Measurements from ENCODE around the gene SEC14L3. TPM values are rescaled to one million over a fixed set of nuclear protein-coding genes. Genes with fewer than 3 reads are reported as not detected.

SEC14L3 gene
- total RNA-seq, 3 donors from 2014 or later: not detected

DNA sequence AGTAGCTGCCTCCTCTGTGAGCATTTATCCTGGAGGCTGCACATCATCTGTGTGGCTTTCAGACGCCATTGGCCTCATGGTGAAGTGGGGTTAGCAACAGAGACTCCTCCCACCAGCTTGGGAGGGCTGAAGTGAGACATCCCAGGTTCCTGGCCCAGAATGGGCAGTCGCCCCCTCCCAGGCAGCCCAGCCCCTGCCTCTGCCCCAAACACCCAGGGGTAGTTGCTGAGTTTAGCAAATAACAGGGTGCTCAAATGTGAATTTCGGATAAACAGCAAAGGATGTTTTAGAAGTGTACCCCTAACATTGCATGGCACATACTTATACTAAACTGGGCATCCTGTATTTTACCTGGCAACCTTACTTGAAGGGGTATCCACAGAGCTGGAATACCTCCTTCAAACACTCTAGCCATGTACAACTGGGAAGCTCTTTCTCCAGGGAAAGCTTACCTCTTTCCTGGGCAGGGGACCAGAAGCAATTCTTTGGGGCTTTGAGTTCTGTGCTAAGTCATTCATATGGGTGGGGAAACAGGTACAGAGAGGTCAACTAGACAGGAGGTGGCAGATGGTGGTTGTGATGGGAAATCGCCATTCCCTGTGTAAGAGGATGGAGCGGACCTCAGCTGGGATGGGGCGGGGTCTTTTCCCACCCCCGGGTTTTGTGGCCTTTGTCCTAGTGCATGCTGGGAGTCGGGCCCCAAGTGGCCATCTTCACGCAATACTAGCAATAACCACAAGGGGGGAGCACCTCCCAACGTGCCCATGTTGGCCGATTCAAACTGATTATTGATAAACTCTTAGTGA lies 27.0 kb downstream of the SEC14L3 start:
- DNase-seq (peak; percentile 33), ATAC-seq (peak; percentile 53 to 66)
- Mint-ChIP-seq H3K27me3 (ENCODE audit: low read depth) (peaks cover 49% of the 10 kb centered on the region), H3K36me3 (ENCODE audit: insufficient read depth) (no peaks in the 10 kb centered on the region), H3K4me1 (ENCODE audit: low read depth) (peaks cover 18% of the 10 kb centered on the region), H3K4me3 (no peak overlapping the region), H3K9me3 (no peaks in the 10 kb centered on the region)

DNA sequence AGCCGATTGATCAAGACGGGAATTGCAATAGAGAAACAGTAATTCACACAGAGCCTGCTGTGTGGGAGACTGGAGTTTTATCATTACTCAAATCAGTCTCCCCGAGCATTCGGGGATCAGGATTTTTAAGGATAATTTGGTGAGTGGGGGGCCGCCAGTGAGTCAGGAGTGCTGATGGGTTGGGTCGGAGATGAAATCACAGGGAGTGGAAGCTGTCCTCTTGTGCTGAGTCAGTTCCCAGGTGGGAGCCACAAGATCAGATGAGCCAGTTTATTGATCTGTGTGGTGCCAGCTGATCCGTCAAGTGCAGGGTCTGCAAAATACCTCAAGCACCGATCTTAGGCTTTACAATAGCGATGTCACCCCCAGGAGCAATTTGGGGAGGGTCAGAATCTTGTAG lies 30.7 kb downstream of the SEC14L3 start:
- Mint-ChIP-seq H3K9me3 (peaks cover 4% of the 10 kb centered on the region), H3K4me3 (no peak overlapping the region), H3K4me1 (ENCODE audit: low read depth) (peaks cover 19% of the 10 kb centered on the region), H3K27me3 (ENCODE audit: low read depth) (peaks cover 53% of the 10 kb centered on the region), H3K36me3 (ENCODE audit: insufficient read depth) (no peaks in the 10 kb centered on the region)
- DNase-seq (no peak), ATAC-seq (no peak)

DNA sequence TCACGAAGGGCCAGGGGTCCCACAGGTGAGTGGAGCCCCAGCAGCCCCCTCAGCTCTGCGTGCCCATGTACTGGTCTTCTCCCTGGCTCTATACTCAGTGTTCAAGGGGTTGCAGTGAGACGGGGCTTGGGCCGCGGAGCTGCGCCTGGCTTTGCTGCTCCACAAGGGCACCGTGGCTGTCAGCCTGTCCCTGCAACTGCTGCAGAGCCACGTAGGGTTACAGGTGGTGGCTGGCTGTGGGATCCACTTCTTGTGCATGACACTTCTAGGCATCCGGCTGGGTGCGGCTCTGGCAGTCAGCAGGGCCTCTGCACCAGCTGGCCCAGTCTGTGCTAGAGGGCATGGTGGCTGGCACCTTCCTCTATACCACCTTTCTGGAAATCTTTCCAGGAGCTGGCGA lies 32.0 kb downstream of the SEC14L3 start:
- H3K27me3 Mint-ChIP-seq (ENCODE audit: low read depth): peaks cover 46% of the 10 kb centered on the region
- DNase-seq: no peak
- ATAC-seq: no peak
- H3K9me3 Mint-ChIP-seq: peaks cover 13% of the 10 kb centered on the region
- peaks cover 7% of the 10 kb centered on the region for H3K36me3 Mint-ChIP-seq (ENCODE audit: insufficient read depth)
- no peak overlapping the region for H3K4me3 Mint-ChIP-seq
- peaks cover 30% of the 10 kb centered on the region for H3K4me1 Mint-ChIP-seq (ENCODE audit: low read depth)

DNA sequence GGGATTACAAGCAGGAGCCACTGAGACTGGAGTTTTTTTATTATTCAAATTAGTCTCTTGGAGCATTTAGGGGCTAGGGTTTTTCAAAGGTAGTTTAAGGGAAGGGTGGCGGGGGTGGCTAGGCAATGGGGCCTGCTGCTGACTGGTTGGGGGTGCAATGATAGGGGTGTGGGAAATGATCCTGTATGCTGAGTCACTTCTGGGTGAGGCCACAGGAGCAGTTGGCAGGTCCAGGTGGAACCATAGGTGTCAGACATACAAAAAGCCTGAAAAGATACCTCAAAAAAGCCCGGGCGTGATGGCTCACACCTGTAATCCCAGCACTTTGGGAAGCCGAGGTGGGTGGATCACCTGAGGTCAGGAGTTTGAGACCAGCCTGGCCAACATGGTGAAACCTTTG lies 32.6 kb downstream of the SEC14L3 start:
- Mint-ChIP-seq H3K4me3 (no peak overlapping the region), H3K4me1 (ENCODE audit: low read depth) (peaks cover 36% of the 10 kb centered on the region), H3K36me3 (ENCODE audit: insufficient read depth) (peaks cover 7% of the 10 kb centered on the region), H3K9me3 (peaks cover 13% of the 10 kb centered on the region), H3K27me3 (ENCODE audit: low read depth) (peaks cover 44% of the 10 kb centered on the region)
- no peak for DNase-seq
- no peak for ATAC-seq

DNA sequence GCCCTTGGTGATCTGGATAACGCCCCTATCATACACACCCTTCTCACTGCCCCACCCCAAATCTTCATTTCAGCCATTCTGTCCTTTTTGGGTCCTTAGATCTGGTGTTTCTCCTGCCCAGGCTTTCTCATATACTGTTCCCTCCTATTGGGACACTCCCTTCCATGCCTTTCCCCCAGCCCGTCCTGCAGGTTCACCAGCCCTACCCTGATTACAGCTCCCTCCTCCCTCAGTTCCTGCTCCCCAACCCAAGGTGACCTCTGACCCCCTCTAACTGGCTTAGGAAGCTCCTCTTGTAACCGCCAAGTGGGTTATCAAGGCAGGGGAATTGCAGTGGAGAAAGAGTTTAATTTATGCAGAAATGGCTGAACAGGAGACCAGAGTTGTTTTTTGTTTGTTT lies 33.3 kb downstream of the SEC14L3 start:
- H3K36me3 Mint-ChIP-seq (ENCODE audit: insufficient read depth): peaks cover 7% of the 10 kb centered on the region
- peaks cover 13% of the 10 kb centered on the region for H3K9me3 Mint-ChIP-seq
- H3K27me3 Mint-ChIP-seq (ENCODE audit: low read depth): peaks cover 37% of the 10 kb centered on the region

DNA sequence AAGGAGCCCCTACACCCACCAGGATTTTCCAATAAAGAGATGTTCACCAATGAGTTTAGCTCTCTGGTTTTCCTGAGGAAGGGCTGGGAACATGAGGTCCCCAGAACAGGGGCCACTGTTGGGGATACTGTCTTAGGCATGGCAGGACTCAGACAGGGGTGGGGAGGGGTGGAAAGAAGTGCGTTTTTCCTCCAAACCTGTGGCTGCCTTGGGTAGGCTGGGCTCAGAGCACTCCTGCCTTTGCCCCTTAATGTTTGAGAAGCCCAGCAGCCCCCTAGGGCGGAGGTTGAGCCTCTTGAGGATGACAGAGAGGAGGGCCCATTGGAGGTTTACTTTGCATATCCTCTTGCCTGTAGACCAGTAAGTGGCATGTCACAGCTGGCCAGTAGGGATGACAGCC lies 35.6 kb downstream of the SEC14L3 start:
- peaks cover 31% of the 10 kb centered on the region for H3K27me3 Mint-ChIP-seq (ENCODE audit: low read depth)
- peak overlapping the region; percentile 81 for H3K4me3 Mint-ChIP-seq
- DNase-seq: no peak
- peaks cover 13% of the 10 kb centered on the region for H3K9me3 Mint-ChIP-seq
- ATAC-seq: no peak
- H3K4me1 Mint-ChIP-seq (ENCODE audit: low read depth): peaks cover 24% of the 10 kb centered on the region
- peaks cover 7% of the 10 kb centered on the region for H3K36me3 Mint-ChIP-seq (ENCODE audit: insufficient read depth)

More for the DNA sequence above, 33.3 kb downstream of the SEC14L3 start:
- ATAC-seq (no peak), DNase-seq (no peak)
- Mint-ChIP-seq H3K4me3 (no peak overlapping the region), H3K4me1 (ENCODE audit: low read depth) (peaks cover 39% of the 10 kb centered on the region)

DNA sequence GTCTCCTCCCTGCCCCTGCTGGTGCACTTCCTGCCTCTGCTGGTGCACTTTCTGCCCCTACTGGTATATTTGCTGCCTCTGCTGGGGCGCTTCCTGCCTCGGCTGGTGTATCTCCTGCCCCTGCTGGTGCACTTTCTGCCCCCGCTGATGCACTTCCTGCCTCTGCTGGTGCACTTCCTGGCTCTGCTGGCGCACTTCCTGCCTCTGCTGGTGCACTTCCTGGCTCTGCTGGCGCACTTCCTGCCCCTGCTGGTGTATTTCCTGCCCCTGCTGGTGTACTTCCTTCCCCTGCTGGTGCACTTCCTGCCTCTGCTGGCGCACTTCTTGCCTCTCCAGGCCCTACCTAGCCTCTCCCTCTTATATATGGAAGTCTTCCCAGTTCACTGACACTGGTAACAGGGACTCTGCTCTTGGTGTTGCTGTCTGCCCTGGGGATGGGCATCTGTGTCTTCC lies 36.1 kb downstream of the SEC14L3 start:
- Mint-ChIP-seq H3K27me3 (ENCODE audit: low read depth) (peaks cover 27% of the 10 kb centered on the region), H3K4me1 (ENCODE audit: low read depth) (peaks cover 23% of the 10 kb centered on the region), H3K9me3 (peaks cover 13% of the 10 kb centered on the region), H3K36me3 (ENCODE audit: insufficient read depth) (peaks cover 7% of the 10 kb centered on the region), H3K4me3 (peak overlapping the region; percentile 81)
- peak; percentile 71 for DNase-seq
- ATAC-seq: peak; percentile 94

DNA sequence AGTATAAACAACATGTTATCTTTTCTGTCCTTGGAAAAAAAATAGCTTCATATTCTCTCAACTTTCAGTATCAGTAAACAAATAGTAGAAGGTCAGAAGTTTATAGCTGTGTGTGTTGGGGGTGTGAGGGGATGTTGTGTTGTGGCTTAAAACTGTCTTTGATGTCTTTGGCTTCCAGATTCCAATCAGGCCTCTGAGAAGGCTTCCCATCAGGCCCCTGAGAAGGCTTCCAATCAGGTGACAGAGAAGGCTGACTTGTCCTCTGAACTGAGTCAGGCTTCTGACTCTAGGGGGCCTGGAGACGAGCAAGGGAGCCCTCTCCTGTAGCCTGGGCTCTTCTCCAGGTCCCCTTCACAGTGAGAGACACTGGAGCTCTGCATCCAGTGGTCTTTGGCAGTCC lies 37.0 kb downstream of the SEC14L3 start:
- ATAC-seq (no peak), DNase-seq (no peak)
- H3K27me3 Mint-ChIP-seq (ENCODE audit: low read depth): peaks cover 20% of the 10 kb centered on the region
- peaks cover 7% of the 10 kb centered on the region for H3K36me3 Mint-ChIP-seq (ENCODE audit: insufficient read depth)
- no peak overlapping the region for H3K4me3 Mint-ChIP-seq
- H3K9me3 Mint-ChIP-seq: peaks cover 13% of the 10 kb centered on the region
- peaks cover 23% of the 10 kb centered on the region for H3K4me1 Mint-ChIP-seq (ENCODE audit: low read depth)

DNA sequence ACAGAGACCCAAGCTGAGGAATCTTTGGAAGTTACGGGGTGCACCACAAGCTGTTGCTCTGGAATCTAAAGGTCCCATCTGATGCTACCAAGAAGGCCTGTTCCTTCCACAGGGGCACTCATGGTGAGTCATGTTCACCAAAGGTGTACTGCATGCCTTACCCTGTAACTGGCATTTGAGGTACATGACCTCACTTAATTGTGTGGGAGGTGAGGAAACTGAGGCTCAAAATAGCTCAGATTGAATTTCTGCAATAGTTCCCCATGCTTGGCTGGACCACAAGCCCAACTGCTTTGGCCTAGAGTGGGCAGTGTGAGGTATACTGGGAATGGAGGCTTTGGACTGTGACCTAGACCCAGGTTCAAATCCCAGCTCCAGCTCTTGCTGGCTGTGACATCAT lies 38.0 kb downstream of the SEC14L3 start:
- ATAC-seq: no peak
- Mint-ChIP-seq H3K4me3 (no peak overlapping the region), H3K4me1 (ENCODE audit: low read depth) (peaks cover 23% of the 10 kb centered on the region), H3K36me3 (ENCODE audit: insufficient read depth) (peaks cover 7% of the 10 kb centered on the region), H3K27me3 (ENCODE audit: low read depth) (peaks cover 14% of the 10 kb centered on the region), H3K9me3 (peaks cover 13% of the 10 kb centered on the region)
- no peak for DNase-seq

DNA sequence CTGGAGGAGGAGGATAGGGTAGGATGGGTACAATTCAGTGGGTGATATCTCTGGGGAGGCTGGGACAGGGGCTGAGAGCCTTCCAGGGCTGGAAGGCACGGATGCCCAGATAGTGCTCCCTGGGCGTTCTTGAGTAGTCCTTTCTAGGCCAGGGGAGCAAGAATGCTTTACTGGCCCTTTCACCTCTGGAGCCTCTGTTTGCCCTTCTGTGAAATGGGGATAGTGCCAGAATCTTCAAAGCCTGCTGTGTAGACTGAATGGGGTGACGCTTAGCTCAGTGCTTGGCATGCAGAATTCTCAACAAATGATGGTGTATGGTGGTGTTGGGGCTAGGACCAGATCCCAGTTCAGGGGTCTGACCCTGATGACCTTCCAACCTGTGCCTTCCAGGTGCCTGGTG lies 38.6 kb downstream of the SEC14L3 start:
- Mint-ChIP-seq H3K36me3 (ENCODE audit: insufficient read depth) (peaks cover 11% of the 10 kb centered on the region), H3K4me3 (no peak overlapping the region), H3K4me1 (ENCODE audit: low read depth) (peaks cover 23% of the 10 kb centered on the region), H3K27me3 (ENCODE audit: low read depth) (peaks cover 9% of the 10 kb centered on the region), H3K9me3 (peaks cover 13% of the 10 kb centered on the region)
- ATAC-seq (no peak), DNase-seq (no peak)

DNA sequence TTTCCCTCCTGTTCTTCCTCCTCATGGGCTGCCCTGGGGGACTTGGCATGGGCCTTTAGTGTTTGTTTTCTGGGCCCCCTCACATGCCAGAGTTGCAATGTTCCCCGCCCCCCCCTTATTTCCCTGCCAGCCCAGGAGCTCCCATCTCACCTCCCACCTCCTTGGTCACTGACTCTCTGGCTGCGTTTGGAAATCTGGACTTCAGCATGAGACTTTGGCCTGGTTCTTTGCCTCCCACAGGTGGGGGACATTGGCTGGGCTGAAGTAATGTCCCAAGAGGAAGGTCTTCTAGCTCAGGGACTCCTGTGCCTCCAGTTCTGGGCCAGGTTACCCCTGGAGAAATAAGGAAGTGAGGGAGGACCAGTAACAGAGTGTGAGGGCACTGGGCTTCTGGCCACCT lies 39.3 kb downstream of the SEC14L3 start:
- DNase-seq (no peak), ATAC-seq (no peak)
- peaks cover 23% of the 10 kb centered on the region for H3K4me1 Mint-ChIP-seq (ENCODE audit: low read depth)
- H3K36me3 Mint-ChIP-seq (ENCODE audit: insufficient read depth): peaks cover 13% of the 10 kb centered on the region
- H3K27me3 Mint-ChIP-seq (ENCODE audit: low read depth): peaks cover 2% of the 10 kb centered on the region
- H3K9me3 Mint-ChIP-seq: peaks cover 13% of the 10 kb centered on the region
- no peak overlapping the region for H3K4me3 Mint-ChIP-seq

DNA sequence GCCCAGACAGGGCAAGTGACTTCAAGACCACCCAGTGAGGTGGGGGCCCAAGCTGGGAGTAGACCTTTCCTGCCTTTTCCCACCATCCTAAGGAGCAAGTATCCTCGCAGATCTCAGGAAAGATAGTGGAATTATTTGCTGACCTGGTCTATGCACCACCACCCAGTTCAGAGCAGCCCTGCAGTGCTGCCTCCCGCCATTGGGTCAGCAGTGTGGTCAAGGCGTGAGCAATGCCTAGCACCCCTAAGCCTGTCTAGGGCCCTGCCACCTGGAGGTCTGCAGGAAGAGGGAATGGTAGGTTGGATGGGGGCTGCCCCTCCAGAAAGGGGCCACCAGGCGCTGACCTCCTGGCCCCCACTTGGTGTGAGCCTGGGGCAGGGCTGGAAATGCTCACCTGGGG lies 39.7 kb downstream of the SEC14L3 start:
- H3K27me3 Mint-ChIP-seq (ENCODE audit: low read depth): no peaks in the 10 kb centered on the region
- ATAC-seq: no peak
- H3K9me3 Mint-ChIP-seq: peaks cover 12% of the 10 kb centered on the region
- no peak overlapping the region for H3K4me3 Mint-ChIP-seq
- peaks cover 13% of the 10 kb centered on the region for H3K36me3 Mint-ChIP-seq (ENCODE audit: insufficient read depth)
- DNase-seq: no peak
- peaks cover 27% of the 10 kb centered on the region for H3K4me1 Mint-ChIP-seq (ENCODE audit: low read depth)

DNA sequence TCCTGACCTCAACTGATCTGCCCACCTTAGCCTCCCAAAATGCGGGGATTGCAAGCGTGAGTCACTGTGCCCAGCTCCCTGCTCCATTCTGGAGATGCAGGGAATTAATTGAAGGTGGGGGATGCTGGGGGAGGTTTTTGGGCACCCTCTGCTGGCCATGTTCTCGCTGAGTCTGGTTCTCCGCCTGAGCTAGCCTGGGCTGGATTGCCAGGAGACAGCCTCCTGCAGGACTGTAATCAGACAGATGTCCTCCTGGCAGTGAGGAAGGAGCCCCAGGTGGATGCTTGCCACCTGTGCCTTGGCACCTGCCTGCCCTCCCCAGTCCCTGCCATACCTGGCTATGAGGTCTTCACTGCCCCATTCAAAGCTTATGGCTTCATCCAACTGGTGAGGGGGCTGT lies 40.9 kb downstream of the SEC14L3 start:
- Mint-ChIP-seq H3K36me3 (ENCODE audit: insufficient read depth) (peaks cover 12% of the 10 kb centered on the region), H3K9me3 (peaks cover 7% of the 10 kb centered on the region), H3K4me3 (no peak overlapping the region), H3K27me3 (ENCODE audit: low read depth) (no peaks in the 10 kb centered on the region), H3K4me1 (ENCODE audit: low read depth) (peaks cover 33% of the 10 kb centered on the region)
- ATAC-seq (no peak), DNase-seq (no peak)

DNA sequence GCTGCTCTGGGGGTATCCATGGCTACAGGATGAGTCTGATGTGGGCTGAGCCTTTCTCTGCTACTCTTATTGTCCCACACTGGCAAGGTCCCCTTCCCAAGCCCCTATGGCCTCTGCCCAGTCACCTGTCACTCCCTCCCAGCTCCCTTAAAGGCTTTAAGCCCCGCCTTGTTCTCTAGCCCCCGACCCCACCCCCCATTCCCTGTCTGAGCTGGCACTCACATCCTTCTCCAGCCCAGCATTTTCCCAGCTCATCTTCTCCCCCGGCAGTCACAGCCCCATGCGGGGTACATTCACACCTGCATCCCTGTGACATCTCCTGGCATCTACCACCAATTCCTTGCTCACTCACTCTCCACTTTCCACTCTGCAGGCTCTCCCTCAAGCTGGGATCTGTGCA lies 41.9 kb downstream of the SEC14L3 start:
- peaks cover 6% of the 10 kb centered on the region for H3K36me3 Mint-ChIP-seq (ENCODE audit: insufficient read depth)
- no peaks in the 10 kb centered on the region for H3K27me3 Mint-ChIP-seq (ENCODE audit: low read depth)
- H3K9me3 Mint-ChIP-seq: no peaks in the 10 kb centered on the region
- ATAC-seq: no peak
- H3K4me3 Mint-ChIP-seq: no peak overlapping the region
- no peak for DNase-seq
- peaks cover 30% of the 10 kb centered on the region for H3K4me1 Mint-ChIP-seq (ENCODE audit: low read depth)

DNA sequence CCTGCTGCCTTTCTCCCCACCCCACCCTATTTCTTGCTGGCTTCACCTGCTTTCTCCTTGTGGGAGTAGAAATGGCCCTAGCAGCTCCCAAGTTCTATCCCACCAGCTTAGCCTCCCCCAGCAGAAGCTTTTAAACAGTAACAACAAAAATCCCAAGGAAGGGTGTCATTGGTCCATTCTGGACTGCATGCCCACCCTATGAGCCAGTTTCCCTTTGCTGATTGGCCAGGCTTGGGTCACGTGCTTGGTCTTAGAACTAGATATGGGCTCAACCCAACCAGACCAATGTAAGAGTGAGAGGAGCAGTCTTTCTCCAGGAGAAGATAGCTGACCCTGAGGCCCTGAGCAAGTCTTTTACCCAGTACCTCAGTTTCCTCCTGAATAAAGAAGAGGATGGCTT lies 43.9 kb downstream of the SEC14L3 start:
- Mint-ChIP-seq H3K4me3 (no peak overlapping the region), H3K36me3 (ENCODE audit: insufficient read depth) (peaks cover 6% of the 10 kb centered on the region), H3K9me3 (no peaks in the 10 kb centered on the region), H3K4me1 (ENCODE audit: low read depth) (peaks cover 31% of the 10 kb centered on the region), H3K27me3 (ENCODE audit: low read depth) (no peaks in the 10 kb centered on the region)
- DNase-seq: no peak
- ATAC-seq: no peak

Data from activated T-cell treated with anti-CD3 and anti-CD28 coated beads, Interleukin-2, amount 50 U/mL, for 4 hours (primary cell).